Testis (tissue), 3 donors: ENCODE measurements around the gene TTC23L. TPM values are rescaled to one million over a fixed set of nuclear protein-coding genes. Genes with fewer than 3 reads are reported as not detected.

Source experiments
- DNase-seq: peaks from one replicate; pipeline ENCODE4 v3.0.0-alpha.2; 2019
- H3K27ac ChIP-seq, 2 donors: fragments of 200-600 bp; sonication (generic); one replicate each; pipeline ENCODE4 v1.5.1; 2019
- H3K27me3 ChIP-seq: fragments of 200-600 bp; sonication (generic); one replicate; pipeline ENCODE4 v1.5.1; 2019
- H3K36me3 ChIP-seq: fragments of 200-600 bp; sonication (generic); one replicate; pipeline ENCODE4 v1.5.1; 2017; ENCODE audit warnings: low read depth; ENCODE audit errors: missing control alignments
- H3K4me1 ChIP-seq: fragments of 200-600 bp; sonication (generic); one replicate; pipeline ENCODE4 v1.5.1; 2019
- H3K4me3 ChIP-seq, 2 donors: fragments of 200-600 bp; sonication (generic); one replicate each; pipeline ENCODE4 v1.5.1; 2017 to 2019
- H3K9me3 ChIP-seq: fragments of 200-600 bp; sonication (generic); one replicate; pipeline ENCODE4 v1.5.1; 2017
- POLR2A ChIP-seq: fragments of 450-650 bp; IDR thresholded peaks from one replicate; pipeline ENCODE4 v1.6.1; 2017; ENCODE audit warnings: antibody characterized with exemption, mild to moderate bottlenecking, moderate library complexity
- WGBS, 2 donors: methylation state at CpG; one replicate each; pipeline ENCODE4 v1.1.5; 2018; 5-methylcytosine and 5-hydroxymethylcytosine counted together
- intact Hi-C: fragments of 100-400 bp; cut with DNase I; formaldehyde crosslinking; loops from one replicate; pipeline ENCODE4 v1.15.1; 2023; ENCODE audit warnings: low total_unique reads
- polyA plus RNA-seq: library from polyadenylated mRNA; stranded (reverse); fragments of 350-450 nt; fragmentation: Illumina TruSeq; extraction: RNeasy Lipid Tissue Mini Kit (QIAGEN cat#74804); gene quantifications from one replicate; pipeline ENCODE4 v1.2.3, GENCODE V29; 2014; ENCODE audit warnings: low read depth, low replicate concordance; ENCODE audit not compliant: insufficient read depth
- total RNA-seq, 2 donors: library from RNA; depleted of rRNA; stranded (reverse); fragments of >200 nt; gene quantifications; one replicate each; pipeline ENCODE4 v1.2.3, GENCODE V29; 2016
- TF ChIP-seq, protein P1 (sequence below), 3 experiments: fragments of 450-650 bp in 2 of 3; fragments of 200-600 bp in 1 of 3; sonication (generic) in 1 of 3; IDR thresholded peaks; one replicate each; pipeline ENCODE4 v1.5.1; 2016 to 2019; ENCODE audit warnings: antibody characterized with exemption in 3 of 3, mild to moderate bottlenecking in 2 of 3, moderate library complexity in 1 of 3

TTC23L gene
- total and polyA plus RNA-seq, 3 donors from 2014 or later = 16.9 to 60.6 (median 28.2) TPM

DNA sequence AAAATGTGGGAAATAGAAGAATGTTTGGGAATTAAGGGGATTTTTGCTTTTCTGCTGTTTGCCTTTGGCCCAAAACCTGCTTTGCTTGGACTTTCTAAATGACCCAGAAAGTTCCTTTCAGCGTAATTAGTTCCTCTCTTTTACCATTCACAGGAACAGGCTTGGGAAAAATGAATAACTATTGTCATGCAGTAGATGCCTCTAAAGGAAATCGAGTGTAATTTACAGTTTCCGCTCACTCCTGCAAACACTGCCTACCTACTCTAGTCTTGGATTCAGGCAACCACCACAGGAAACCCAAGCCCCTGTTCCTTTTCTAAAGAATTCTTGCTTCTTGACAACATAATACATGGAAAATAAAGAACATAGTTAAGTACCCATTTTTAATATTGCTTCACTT lies 25.0 kb downstream of the TTC23L start:
- WGBS, 2 donors = 56 to 60% methylated on average over 3 of the region's 3 CpGs
- DNase-seq = no peak
- no peaks in the 10 kb centered on the region for H3K27me3 ChIP-seq

DNA sequence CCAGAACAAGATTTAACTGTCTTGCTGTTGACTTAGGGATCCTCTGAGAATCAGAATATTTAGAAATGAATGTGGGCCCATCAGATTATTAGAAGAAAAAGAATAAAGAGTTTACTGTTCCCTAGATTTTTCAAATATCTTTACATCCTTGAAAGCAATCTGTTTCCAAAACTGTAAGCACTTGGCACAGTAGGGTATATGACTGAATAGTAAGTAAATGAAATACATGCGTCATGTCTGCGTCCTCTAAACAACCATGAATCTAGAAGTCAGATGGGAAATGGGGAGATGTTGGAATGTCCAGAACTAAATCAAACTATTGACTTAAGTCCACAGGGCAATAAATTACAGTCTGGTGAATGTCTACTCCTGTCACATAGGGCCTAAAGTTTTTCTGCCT lies 26.1 kb downstream of the TTC23L start:
- no peaks in the 10 kb centered on the region for H3K36me3 ChIP-seq
- H3K9me3 ChIP-seq = no peaks in the 10 kb centered on the region
- 70 to 95% methylated on average over 2 of the region's 2 CpGs for WGBS, 2 donors
- TF ChIP-seq, protein P1, sequence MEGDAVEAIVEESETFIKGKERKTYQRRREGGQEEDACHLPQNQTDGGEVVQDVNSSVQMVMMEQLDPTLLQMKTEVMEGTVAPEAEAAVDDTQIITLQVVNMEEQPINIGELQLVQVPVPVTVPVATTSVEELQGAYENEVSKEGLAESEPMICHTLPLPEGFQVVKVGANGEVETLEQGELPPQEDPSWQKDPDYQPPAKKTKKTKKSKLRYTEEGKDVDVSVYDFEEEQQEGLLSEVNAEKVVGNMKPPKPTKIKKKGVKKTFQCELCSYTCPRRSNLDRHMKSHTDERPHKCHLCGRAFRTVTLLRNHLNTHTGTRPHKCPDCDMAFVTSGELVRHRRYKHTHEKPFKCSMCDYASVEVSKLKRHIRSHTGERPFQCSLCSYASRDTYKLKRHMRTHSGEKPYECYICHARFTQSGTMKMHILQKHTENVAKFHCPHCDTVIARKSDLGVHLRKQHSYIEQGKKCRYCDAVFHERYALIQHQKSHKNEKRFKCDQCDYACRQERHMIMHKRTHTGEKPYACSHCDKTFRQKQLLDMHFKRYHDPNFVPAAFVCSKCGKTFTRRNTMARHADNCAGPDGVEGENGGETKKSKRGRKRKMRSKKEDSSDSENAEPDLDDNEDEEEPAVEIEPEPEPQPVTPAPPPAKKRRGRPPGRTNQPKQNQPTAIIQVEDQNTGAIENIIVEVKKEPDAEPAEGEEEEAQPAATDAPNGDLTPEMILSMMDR (IDR thresholded peaks at IDR 0.05) = no peak
- TF ChIP-seq POLR2A = no peak
- no peak for DNase-seq
- intact Hi-C loops = no loop called here
- no peaks in the 10 kb centered on the region for H3K27me3 ChIP-seq
- H3K4me3 ChIP-seq = no peak overlapping the region
- H3K4me1 ChIP-seq = peaks cover 16% of the 10 kb centered on the region
- H3K27ac ChIP-seq = peak overlapping the region; percentile 47 to 74

More for the DNA sequence above, 25.0 kb downstream of the TTC23L start:
- Histone ChIP-seq H3K27ac (peak overlapping the region; percentile 6 to 74), H3K4me3 (no peak overlapping the region), H3K36me3 (no peaks in the 10 kb centered on the region), H3K4me1 (peaks cover 13% of the 10 kb centered on the region), H3K9me3 (no peaks in the 10 kb centered on the region)
- intact Hi-C loops = no loop called here
- TF ChIP-seq POLR2A = no peak
- TF ChIP-seq, protein P1 (IDR thresholded peaks at IDR 0.05) = no peak

DNA sequence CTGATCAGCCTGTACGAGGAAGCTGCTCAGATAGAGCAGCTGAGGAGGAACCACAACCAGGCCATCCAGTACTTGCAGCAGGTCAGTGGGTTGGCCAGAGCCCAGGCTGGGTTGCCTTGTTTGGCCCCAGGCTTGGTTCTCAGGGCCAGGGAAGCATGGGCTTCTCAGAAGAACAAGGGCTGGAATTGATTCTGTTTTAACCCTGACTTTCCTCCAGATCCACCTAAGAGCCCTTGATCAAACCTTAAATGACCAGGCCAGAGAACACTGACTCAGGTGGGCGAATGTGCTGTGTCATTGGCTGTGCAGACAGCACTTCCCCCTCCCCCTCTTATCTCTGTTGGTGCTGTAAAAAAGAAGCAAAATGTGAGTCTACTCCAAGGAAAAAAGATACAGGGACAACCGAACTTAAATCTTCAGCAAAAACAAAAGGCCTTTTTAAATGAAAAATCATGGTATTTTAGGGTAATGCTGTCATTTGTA lies 28.1 kb downstream of the TTC23L start:
- intact Hi-C loops = no loop called here
- peak; percentile 73 for DNase-seq
- H3K9me3 ChIP-seq = no peaks in the 10 kb centered on the region
- TF ChIP-seq POLR2A = no peak
- TF ChIP-seq, protein P1 (IDR thresholded peaks at IDR 0.05) = no peak
- no peaks in the 10 kb centered on the region for H3K27me3 ChIP-seq
- no peaks in the 10 kb centered on the region for H3K36me3 ChIP-seq
- peaks cover 16% of the 10 kb centered on the region for H3K4me1 ChIP-seq
- H3K27ac ChIP-seq = peak overlapping the region; percentile 13 to 74
- H3K4me3 ChIP-seq = peak overlapping the region in 1 of 2 donors; percentile 45
- WGBS, 2 donors = 36 to 52% methylated on average over 3 of the region's 3 CpGs

DNA sequence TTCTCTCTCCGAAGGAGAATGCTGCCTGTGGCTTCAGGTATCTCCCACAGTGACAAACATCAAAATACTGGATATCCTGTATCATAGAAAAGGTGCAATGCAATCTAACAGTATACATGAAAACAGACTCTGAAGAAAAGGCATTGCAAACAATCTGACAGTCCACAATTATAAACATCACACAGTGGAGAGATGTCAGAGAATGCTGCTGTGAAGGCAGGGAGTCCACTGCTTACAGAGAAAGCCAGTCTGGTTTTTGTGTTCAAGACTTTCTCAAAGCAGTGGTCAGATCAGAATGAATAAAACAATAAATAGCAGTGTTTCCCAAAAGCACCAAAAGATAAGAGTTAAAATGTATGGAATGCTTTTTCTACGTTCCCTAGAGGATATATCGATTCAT lies 28.7 kb downstream of the TTC23L start:
- peaks cover 16% of the 10 kb centered on the region for H3K4me1 ChIP-seq
- 54 to 74% methylated on average over 3 of the region's 3 CpGs for WGBS, 2 donors
- no peaks in the 10 kb centered on the region for H3K36me3 ChIP-seq
- H3K9me3 ChIP-seq = no peaks in the 10 kb centered on the region
- TF ChIP-seq, protein P1 (IDR thresholded peaks at IDR 0.05) = no peak
- no peak for TF ChIP-seq POLR2A
- no peak for DNase-seq
- H3K4me3 ChIP-seq = peak overlapping the region in 1 of 2 donors; percentile 45
- no peaks in the 10 kb centered on the region for H3K27me3 ChIP-seq
- intact Hi-C loops = no loop called here
- H3K27ac ChIP-seq = peak overlapping the region; percentile 13 to 74

DNA sequence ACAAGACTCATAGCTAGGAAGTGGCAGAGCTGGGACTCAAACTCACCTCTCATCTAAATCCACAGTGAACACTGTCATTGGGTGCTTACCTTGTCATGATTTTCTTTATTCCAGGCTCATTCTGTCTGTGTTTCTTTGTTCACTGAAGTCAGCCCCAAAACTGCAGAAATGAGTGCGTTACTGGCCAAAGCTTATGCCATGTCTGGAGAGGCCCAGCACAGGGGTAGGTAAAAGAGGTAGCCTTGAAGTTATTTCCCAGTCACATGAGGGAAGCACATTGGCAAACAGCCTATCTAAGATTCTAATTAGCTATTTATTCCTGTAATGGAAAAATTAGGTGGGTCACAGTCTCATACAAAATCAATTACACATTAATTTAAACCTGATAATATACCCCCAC lies 29.8 kb downstream of the TTC23L start:
- TF ChIP-seq POLR2A = no peak
- TF ChIP-seq, protein P1 (IDR thresholded peaks at IDR 0.05) = no peak
- no peaks in the 10 kb centered on the region for H3K27me3 ChIP-seq
- DNase-seq = no peak
- WGBS, 2 donors = 61 to 94% methylated on average over 1 of the region's 1 CpG
- H3K9me3 ChIP-seq = no peaks in the 10 kb centered on the region
- H3K4me1 ChIP-seq = peaks cover 16% of the 10 kb centered on the region
- peak overlapping the region; percentile 13 to 74 for H3K27ac ChIP-seq
- H3K36me3 ChIP-seq = no peaks in the 10 kb centered on the region
- peak overlapping the region in 1 of 2 donors; percentile 45 for H3K4me3 ChIP-seq
- intact Hi-C loops = no loop called here
